H9 (cell line): Measurements from ENCODE around the gene RNF167. TPM values are rescaled to one million over a fixed set of nuclear protein-coding genes. Genes with fewer than 3 reads are reported as not detected.
A peak's percentile ranks its signal among the peaks of the same experiment; 100 is the strongest.

Experiments used
- DNase-seq: peaks from one replicate; pipeline ENCODE4 v3.0.0-alpha.2; 2017
- H2AFZ ChIP-seq: one replicate; pipeline ENCODE4 v1.6.1; 2013; ENCODE audit warnings: mild to moderate bottlenecking, low read length, control low read depth, moderate library complexity
- H2AK5ac ChIP-seq: 2 replicates; pipeline ENCODE4 v1.6.1; 2013; ENCODE audit warnings: low read length, control low read depth, mixed read lengths; ENCODE audit not compliant: insufficient read length
- H2BK120ac ChIP-seq: one replicate; pipeline ENCODE4 v1.6.1; 2013; ENCODE audit warnings: low read depth, mild to moderate bottlenecking, low read length, control low read depth, inconsistent platforms; ENCODE audit not compliant: poor library complexity, severe bottlenecking
- H2BK12ac ChIP-seq: 2 replicates; pipeline ENCODE4 v1.6.1; 2013; ENCODE audit warnings: low read length, control low read depth, mixed read lengths, low read depth; ENCODE audit not compliant: insufficient read length
- H2BK15ac ChIP-seq: 2 replicates; pipeline ENCODE4 v1.6.1; 2013; ENCODE audit warnings: low read depth, low read length, control low read depth
- H2BK20ac ChIP-seq: one replicate; pipeline ENCODE4 v1.6.1; 2013; ENCODE audit warnings: low read depth, mild to moderate bottlenecking, low read length, control low read depth, inconsistent platforms; ENCODE audit not compliant: poor library complexity, severe bottlenecking
- H2BK5ac ChIP-seq: 2 replicates; pipeline ENCODE4 v1.6.1; 2013; ENCODE audit warnings: low read length, control low read depth, mixed read lengths; ENCODE audit not compliant: insufficient read length
- H3K14ac ChIP-seq: 2 replicates; pipeline ENCODE4 v1.6.1; 2013; ENCODE audit warnings: low read length, control low read depth; ENCODE audit not compliant: insufficient read depth
- H3K18ac ChIP-seq: 2 replicates; pipeline ENCODE4 v1.6.1; 2013; ENCODE audit warnings: low read depth, mild to moderate bottlenecking, mixed read lengths, low read length, control low read depth; ENCODE audit not compliant: insufficient read length
- H3K23ac ChIP-seq: 2 replicates; pipeline ENCODE4 v1.6.1; 2013; ENCODE audit warnings: low read length, control low read depth, mixed read lengths, low read depth; ENCODE audit not compliant: insufficient read length
- H3K23me2 ChIP-seq: 2 replicates; pipeline ENCODE4 v1.6.1; 2013; ENCODE audit warnings: low read depth, mild to moderate bottlenecking, mixed read lengths, low read length, control low read depth; ENCODE audit not compliant: insufficient read length, poor library complexity, severe bottlenecking
- H3K27ac ChIP-seq: 2 replicates; pipeline ENCODE4 v1.5.1; 2013; ENCODE audit warnings: low read length, control low read depth, mixed read lengths, low read depth; ENCODE audit not compliant: insufficient read length
- H3K27me3 ChIP-seq: 2 replicates; pipeline ENCODE4 v1.6.1; 2013; ENCODE audit warnings: low read length, control low read depth, inconsistent platforms; ENCODE audit not compliant: insufficient read depth
- H3K4ac ChIP-seq: 2 replicates; pipeline ENCODE4 v1.6.1; 2013; ENCODE audit warnings: low read depth, mild to moderate bottlenecking, control low read depth, inconsistent platforms, low read length, moderate library complexity
- H3K4me1 ChIP-seq: 2 replicates; pipeline ENCODE4 v1.6.1; 2013; ENCODE audit warnings: low read length, control low read depth, inconsistent platforms; ENCODE audit not compliant: insufficient read depth
- H3K4me2 ChIP-seq: 2 replicates; pipeline ENCODE4 v1.6.1; 2013; ENCODE audit warnings: low read length, control low read depth, mixed read lengths; ENCODE audit not compliant: insufficient read length, insufficient read depth
- H3K56ac ChIP-seq: 2 replicates; pipeline ENCODE4 v1.6.1; 2013; ENCODE audit warnings: low read depth, mild to moderate bottlenecking, mixed read lengths, low read length, control low read depth; ENCODE audit not compliant: insufficient read length
- H3K79me1 ChIP-seq: 2 replicates; pipeline ENCODE4 v1.6.1; 2013; ENCODE audit warnings: low read depth, mild to moderate bottlenecking, moderate library complexity, low read length, control low read depth, inconsistent platforms; ENCODE audit not compliant: insufficient read depth, poor library complexity, severe bottlenecking
- H3K79me2 ChIP-seq: 2 replicates; pipeline ENCODE4 v1.6.1; 2013; ENCODE audit warnings: low read length, control low read depth, inconsistent platforms; ENCODE audit not compliant: insufficient read depth
- H3K9ac ChIP-seq: 2 replicates; pipeline ENCODE4 v1.6.1; 2013; ENCODE audit warnings: low read length, control low read depth, mixed read lengths; ENCODE audit not compliant: insufficient read length; ENCODE audit errors: extremely low read depth
- H3K9me3 ChIP-seq: one replicate; pipeline ENCODE4 v1.6.1; 2013; ENCODE audit warnings: low read depth, low read length, inconsistent platforms; ENCODE audit not compliant: control insufficient read depth
- H3T11ph ChIP-seq: one replicate; pipeline ENCODE4 v1.6.1; 2013; ENCODE audit warnings: mild to moderate bottlenecking, low read length, control low read depth, inconsistent platforms
- H4K20me1 ChIP-seq: one replicate; pipeline ENCODE4 v1.6.1; 2013; ENCODE audit not compliant: control insufficient read depth, insufficient read length, insufficient read depth
- H4K5ac ChIP-seq: 2 replicates; pipeline ENCODE4 v1.6.1; 2013; ENCODE audit warnings: low read depth, mild to moderate bottlenecking, mixed read lengths, low read length, control low read depth; ENCODE audit not compliant: insufficient read length
- H4K8ac ChIP-seq: replicated peaks from 2 replicates; pipeline ENCODE4 v1.6.1; 2013; ENCODE audit warnings: low read length, control low read depth, mixed read lengths, low read depth; ENCODE audit not compliant: insufficient read length
- H4K91ac ChIP-seq: 2 replicates; pipeline ENCODE4 v1.6.1; 2013; ENCODE audit warnings: low read depth, mild to moderate bottlenecking, moderate library complexity, mixed read lengths, low read length, control low read depth; ENCODE audit not compliant: insufficient read length
- H3K27ac Mint-ChIP-seq, 3 experiments: 2 replicates in 2 of 3; 3 replicates in 1 of 3; pipeline ENCODE4 v1.8.0; 2020 to 2021; ENCODE audit warnings: mixed read lengths in 3 of 3, mild to moderate bottlenecking in 1 of 3, moderate library complexity in 1 of 3
- H3K27me3 Mint-ChIP-seq: 2 replicates; pipeline ENCODE4 v1.8.0; 2021; ENCODE audit warnings: low read depth, mild to moderate bottlenecking, moderate library complexity, mixed read lengths
- H3K36me3 Mint-ChIP-seq, 3 experiments: 2 replicates in 2 of 3; 3 replicates in 1 of 3; pipeline ENCODE4 v1.8.0; 2020 to 2021; ENCODE audit warnings: low read depth in 3 of 3, mixed read lengths in 3 of 3; ENCODE audit not compliant: insufficient read depth in 1 of 3
- H3K4me1 Mint-ChIP-seq, 2 experiments: 2 replicates each; pipeline ENCODE4 v1.8.0; 2020; ENCODE audit warnings: mixed read lengths in 2 of 2
- H3K4me3 Mint-ChIP-seq, 2 experiments: 2 replicates in 1 of 2; 3 replicates in 1 of 2; pipeline ENCODE4 v1.8.0; 2020 to 2021; ENCODE audit warnings: mild to moderate bottlenecking in 2 of 2, mixed read lengths in 2 of 2, moderate library complexity in 1 of 2
- H3K9me3 Mint-ChIP-seq, 2 experiments: 2 replicates in 1 of 2; 3 replicates in 1 of 2; pipeline ENCODE4 v1.8.0; 2020; ENCODE audit warnings: mild to moderate bottlenecking in 2 of 2, mixed read lengths in 2 of 2, moderate library complexity in 1 of 2
- WGBS: extraction: QIAGEN DNeasy Blood & Tissue Kit; methylation state at CpG from one replicate; pipeline ENCODE4 v1.1.7; 2013; ENCODE audit warnings: missing lambda C conversion rate, low lambda C conversion rate, mixed read lengths; ENCODE audit not compliant: insufficient read length; ENCODE audit errors: extremely low coverage; 5-methylcytosine and 5-hydroxymethylcytosine counted together
- total RNA-seq: library from RNA; stranded (reverse); gene quantifications from 2 replicates; pipeline ENCODE4 v1.2.1, GENCODE V29; 2021
- TF ChIP-seq, protein P1 (sequence below): fragments of 200-600 bp; sonication (generic); conservative IDR thresholded peaks from 3 replicates; pipeline ENCODE4 v1.8.0; 2021; ENCODE audit warnings: antibody characterized with exemption, mild to moderate bottlenecking

Gene RNF167
- total RNA-seq, 1 experiment from 2014 or later, result 134 TPM

DNA sequence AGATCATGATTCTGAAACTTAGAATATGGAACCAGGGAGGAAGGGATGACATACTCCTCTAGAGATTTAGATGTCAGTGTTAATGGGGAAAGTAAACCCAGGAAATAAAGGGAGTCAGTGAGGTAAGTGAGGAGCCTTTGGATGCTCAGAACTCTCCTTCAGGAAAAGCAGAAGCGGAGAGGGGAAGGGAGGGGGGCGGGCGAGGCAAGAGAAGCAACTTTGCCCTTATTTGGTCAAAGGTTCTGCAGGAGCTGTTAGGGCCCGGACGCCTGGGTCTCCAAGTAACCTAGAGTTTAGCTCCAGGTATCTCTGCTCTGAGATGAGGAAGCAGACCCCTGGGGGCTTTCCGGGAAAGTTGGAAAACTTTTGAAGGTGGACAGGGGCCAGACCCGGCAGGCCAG, 6.9 kb downstream of the RNF167 start:
- no peak overlapping the region for H3K18ac ChIP-seq
- H3K14ac ChIP-seq, result 0 out of 2 replicates have a peak overlapping the region, but pooled peaks have one; percentile 31
- H2BK20ac ChIP-seq, result no peak overlapping the region
- H4K8ac ChIP-seq, result no peak overlapping the region
- H3K79me1 ChIP-seq, result peaks cover 4% of the 10 kb centered on the region
- H3T11ph ChIP-seq, result no peak overlapping the region
- H4K5ac ChIP-seq, result no peak overlapping the region
- H3K4me1 Mint-ChIP-seq, result peaks cover 37 to 38% of the 10 kb centered on the region in 2 experiments
- H3K23me2 ChIP-seq, result peaks cover 23% of the 10 kb centered on the region
- no peak for DNase-seq
- H3K27ac Mint-ChIP-seq, result peak overlapping the region; percentile 32 to 92 (median 78); a peak in 6 of 7 replicates
- no peak overlapping the region for H4K91ac ChIP-seq
- no peak overlapping the region for H2AFZ ChIP-seq
- no CpG with 5 or more reads among the region's 7 CpGs for WGBS
- H3K4me3 Mint-ChIP-seq, result peak overlapping the region; percentile 95 to 100
- H3K4me1 ChIP-seq, result peaks cover 4% of the 10 kb centered on the region; the same call in 1 of the 2 replicates
- H3K9me3 Mint-ChIP-seq, result peaks cover 0 to 2% of the 10 kb centered on the region in 2 experiments; a peak in 2 of 5 replicates
- no peaks in the 10 kb centered on the region for H4K20me1 ChIP-seq
- H2AK5ac ChIP-seq, result no peak overlapping the region
- no peak overlapping the region for H3K56ac ChIP-seq
- H3K23ac ChIP-seq, result no peak overlapping the region
- no peak overlapping the region for H2BK5ac ChIP-seq
- no peak overlapping the region for H2BK12ac ChIP-seq
- peak overlapping the region; percentile 42 for H3K9ac ChIP-seq
- peaks cover 5% of the 10 kb centered on the region for H3K27me3 Mint-ChIP-seq
- H2BK120ac ChIP-seq, result no peak overlapping the region
- peaks cover 27 to 55% (median 46%) of the 10 kb centered on the region in 3 experiments for H3K36me3 Mint-ChIP-seq
- TF ChIP-seq, protein P1, sequence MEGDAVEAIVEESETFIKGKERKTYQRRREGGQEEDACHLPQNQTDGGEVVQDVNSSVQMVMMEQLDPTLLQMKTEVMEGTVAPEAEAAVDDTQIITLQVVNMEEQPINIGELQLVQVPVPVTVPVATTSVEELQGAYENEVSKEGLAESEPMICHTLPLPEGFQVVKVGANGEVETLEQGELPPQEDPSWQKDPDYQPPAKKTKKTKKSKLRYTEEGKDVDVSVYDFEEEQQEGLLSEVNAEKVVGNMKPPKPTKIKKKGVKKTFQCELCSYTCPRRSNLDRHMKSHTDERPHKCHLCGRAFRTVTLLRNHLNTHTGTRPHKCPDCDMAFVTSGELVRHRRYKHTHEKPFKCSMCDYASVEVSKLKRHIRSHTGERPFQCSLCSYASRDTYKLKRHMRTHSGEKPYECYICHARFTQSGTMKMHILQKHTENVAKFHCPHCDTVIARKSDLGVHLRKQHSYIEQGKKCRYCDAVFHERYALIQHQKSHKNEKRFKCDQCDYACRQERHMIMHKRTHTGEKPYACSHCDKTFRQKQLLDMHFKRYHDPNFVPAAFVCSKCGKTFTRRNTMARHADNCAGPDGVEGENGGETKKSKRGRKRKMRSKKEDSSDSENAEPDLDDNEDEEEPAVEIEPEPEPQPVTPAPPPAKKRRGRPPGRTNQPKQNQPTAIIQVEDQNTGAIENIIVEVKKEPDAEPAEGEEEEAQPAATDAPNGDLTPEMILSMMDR, result no peak
- H3K9me3 ChIP-seq, result no peaks in the 10 kb centered on the region
- H3K4me2 ChIP-seq, result peak overlapping the region; percentile 72
- no peak overlapping the region; the same call in 1 of the 2 replicates for H3K4ac ChIP-seq
- H3K79me2 ChIP-seq, result peaks cover 13% of the 10 kb centered on the region; the same call in 1 of the 2 replicates
- no peak overlapping the region for H2BK15ac ChIP-seq
- no peak overlapping the region for H3K27ac ChIP-seq
- no peaks in the 10 kb centered on the region for H3K27me3 ChIP-seq
